Measurements from ENCODE around the gene RTL10. TPM values are rescaled to one million over a fixed set of nuclear protein-coding genes. Genes with fewer than 3 reads are reported as not detected.

The RTL10 gene
- total and polyA plus RNA-seq, 2 donors (not counting 1 experiment from before 2014, with no cell fraction given), result 6.4 to 15.2 TPM

- Mint-ChIP-seq H3K4me1 (peaks cover 43% of the 10 kb centered on the region), H3K4me3 (peak overlapping the region; percentile 95), H3K27ac (peak overlapping the region; percentile 73), H3K27me3 (no peaks in the 10 kb centered on the region), H3K9me3 (ENCODE audit: insufficient read depth) (no peaks in the 10 kb centered on the region)
- Histone ChIP-seq H3K27ac (ENCODE audit: low read length in 2 of 2) (no peak overlapping the region), H4K20me1 (ENCODE audit: control insufficient read depth, insufficient read depth, low read length, poor library complexity, severe bottlenecking) (peaks cover 26% of the 10 kb centered on the region), H3K4me3 (ENCODE audit: control extremely low read depth in 1 of 5, extremely low read depth in 1 of 5, insufficient read depth in 1 of 5, low read depth in 2 of 5, low read length in 4 of 5) (peak overlapping the region in 3 of 5 experiments; percentile 87 to 97 (median 88)), H3K36me3 (replicated peaks in 1 of 2; ENCODE audit: control extremely low read depth in 1 of 2, control insufficient read depth in 1 of 2, extremely low read depth in 1 of 2, insufficient read depth in 2 of 2, low read length in 1 of 2) (peaks cover 0 to 18% of the 10 kb centered on the region in 2 experiments), H3K4me2 (replicated peaks; ENCODE audit: low read depth, low read length, poor library complexity, severe bottlenecking) (peak overlapping the region; percentile 94), H2AFZ (ENCODE audit: insufficient read depth, low read depth, low read length, poor library complexity, severe bottlenecking) (no peak overlapping the region), H3K4me1 (ENCODE audit: control insufficient read depth in 2 of 2, insufficient read depth in 2 of 2, low read length in 2 of 2) (peaks cover 21 to 26% of the 10 kb centered on the region in 2 donors), H3K27me3 (replicated peaks in 1 of 4; ENCODE audit: control extremely low read depth in 1 of 4, control insufficient read depth in 3 of 4, insufficient read depth in 4 of 4, low read length in 3 of 4) (no peaks in the 10 kb centered on the region), H3K79me2 (ENCODE audit: control insufficient read depth, insufficient read depth, low read length) (peaks cover 44% of the 10 kb centered on the region), H3K9ac (ENCODE audit: low read length) (peak overlapping the region; percentile 97), H3K9me3 (ENCODE audit: control extremely low read depth in 1 of 3, control insufficient read depth in 2 of 3, insufficient read depth in 1 of 3, low read length in 2 of 3) (no peaks in the 10 kb centered on the region)
- ChIA-PET POLR2A (no interaction called here), CTCF (no interaction called here)
- TF ChIP-seq EZH2 (IDR thresholded peaks at IDR 0.05; ENCODE audit: borderline replicate concordance, insufficient read depth, low read depth, low read length, poor library complexity, severe bottlenecking) (no peak), CTCF (IDR thresholded peaks at IDR 0.05) (no peak)
- intact Hi-C loops (cut with micrococcal nuclease), result loop anchor here (10.0 kb wide), 1 partner anchor 232 kb away; the partner anchor contains the start of gene DGCR8
- no peak for ATAC-seq (ENCODE audit: low read depth)
- no peak for DNase-seq
- WGBS (ENCODE audit: insufficient coverage), result 72% methylated on average over 9 of the region's 11 CpGs
These were observed 1.4 kb downstream of the RTL10 start for GRCh38 chr22:19853058-19853878.

Data from B cell (primary cell).